Liver (tissue), 9 donors: ENCODE measurements around the gene ATP12A. TPM values are rescaled to one million over a fixed set of nuclear protein-coding genes. Genes with fewer than 3 reads are reported as not detected.

Source experiments
- DNase-seq: peaks from one replicate; pipeline ENCODE4 v3.0.0-alpha.2; 2017; ENCODE audit warnings: low spot score
- H3K27ac ChIP-seq, 2 donors: one replicate each; pipeline ENCODE4 v1.7.0; 2013; ENCODE audit warnings: inconsistent platforms in 2 of 2, low read length in 2 of 2, control low read depth in 1 of 2, low read depth in 1 of 2, mild to moderate bottlenecking in 1 of 2
- H3K27me3 ChIP-seq, 4 donors: one replicate each; pipeline versions ENCODE4 v1.6.1 to v1.7.0; 2013; ENCODE audit warnings: low read length in 3 of 4, inconsistent platforms in 1 of 4, mild to moderate bottlenecking in 1 of 4, moderate library complexity in 1 of 4; ENCODE audit not compliant: control insufficient read depth in 4 of 4, insufficient read depth in 4 of 4
- H3K36me3 ChIP-seq, 4 donors: one replicate each; pipeline versions ENCODE4 v1.6.1 to v1.7.0; 2013; ENCODE audit warnings: low read length in 3 of 4, mild to moderate bottlenecking in 3 of 4, low read depth in 1 of 4, moderate library complexity in 1 of 4; ENCODE audit not compliant: control insufficient read depth in 4 of 4, insufficient read depth in 3 of 4
- H3K4me1 ChIP-seq, 4 donors: one replicate each; pipeline versions ENCODE4 v1.6.1 to v1.7.0; 2013; ENCODE audit warnings: low read length in 3 of 4, mild to moderate bottlenecking in 3 of 4, moderate library complexity in 1 of 4; ENCODE audit not compliant: control insufficient read depth in 4 of 4, insufficient read depth in 4 of 4
- H3K4me3 ChIP-seq, 3 donors: one replicate each; pipeline versions ENCODE4 v1.6.1 to v1.7.0; 2013; ENCODE audit warnings: low read length in 3 of 3, control low read depth in 1 of 3, low read depth in 1 of 3, mild to moderate bottlenecking in 1 of 3
- H3K9ac ChIP-seq, 2 donors: one replicate each; pipeline ENCODE4 v1.7.0; 2013; ENCODE audit warnings: low read length in 2 of 2, mild to moderate bottlenecking in 2 of 2, moderate library complexity in 2 of 2, control low read depth in 1 of 2, low read depth in 1 of 2
- H3K9me3 ChIP-seq, 4 donors: one replicate each; pipeline versions ENCODE4 v1.6.1 to v1.7.0; 2013; ENCODE audit warnings: low read length in 3 of 4; ENCODE audit not compliant: control insufficient read depth in 4 of 4
- ATF3 ChIP-seq: IDR thresholded peaks from 2 replicates; pipeline ENCODE4 v1.6.1; 2016; ENCODE audit warnings: antibody characterized with exemption
- CTCF ChIP-seq: fragments of 150-350 bp; IDR thresholded peaks from 2 replicates; pipeline ENCODE4 v1.5.1; 2017; ENCODE audit warnings: improper control_type of control experiment, low read depth, low read length; ENCODE audit not compliant: missing input control
- EGR1 ChIP-seq, 2 donors: IDR thresholded peaks; 2 replicates each; pipeline ENCODE4 v1.6.1; 2016 to 2018; ENCODE audit warnings: antibody characterized with exemption in 2 of 2, low read depth in 2 of 2
- FOXA1 ChIP-seq: IDR thresholded peaks from 2 replicates; pipeline ENCODE4 v1.6.1; 2016; ENCODE audit warnings: antibody characterized with exemption
- FOXA2 ChIP-seq: IDR thresholded peaks from 2 replicates; pipeline ENCODE4 v1.6.1; 2016; ENCODE audit warnings: antibody characterized with exemption
- GABPA ChIP-seq, 2 donors: IDR thresholded peaks in 1 of 2; conservative IDR thresholded peaks in 1 of 2; 2 replicates each; pipeline ENCODE4 v1.6.1; 2016; ENCODE audit warnings: antibody characterized with exemption in 2 of 2, mild to moderate bottlenecking in 1 of 2, moderate library complexity in 1 of 2
- HNF4A ChIP-seq, 2 donors: conservative IDR thresholded peaks; 2 replicates each; pipeline ENCODE4 v1.6.1; 2016; ENCODE audit warnings: antibody characterized with exemption in 2 of 2, mild to moderate bottlenecking in 2 of 2
- HNF4G ChIP-seq: IDR thresholded peaks from 2 replicates; pipeline ENCODE4 v1.6.1; 2016; ENCODE audit warnings: antibody characterized with exemption
- JUND ChIP-seq, 2 donors: IDR thresholded peaks; 2 replicates each; pipeline ENCODE4 v1.6.1; 2016; ENCODE audit warnings: antibody characterized with exemption in 2 of 2
- NR2F2 ChIP-seq: IDR thresholded peaks from 2 replicates; pipeline ENCODE4 v1.6.1; 2016; ENCODE audit warnings: antibody characterized with exemption
- RAD21 ChIP-seq, 2 donors: IDR thresholded peaks; 2 replicates each; pipeline ENCODE4 v1.6.1; 2016; ENCODE audit warnings: antibody characterized with exemption in 2 of 2, mild to moderate bottlenecking in 2 of 2
- REST ChIP-seq: IDR thresholded peaks from 2 replicates; pipeline ENCODE4 v1.6.1; 2016; ENCODE audit warnings: antibody characterized with exemption, mild to moderate bottlenecking
- RXRA ChIP-seq, 2 donors: IDR thresholded peaks; 2 replicates each; pipeline ENCODE4 v1.6.1; 2017 to 2018; ENCODE audit warnings: antibody characterized with exemption in 2 of 2, mild to moderate bottlenecking in 1 of 2
- SP1 ChIP-seq: IDR thresholded peaks from 2 replicates; pipeline ENCODE4 v1.6.1; 2018; ENCODE audit warnings: antibody characterized with exemption, mild to moderate bottlenecking
- TAF1 ChIP-seq: conservative IDR thresholded peaks from 2 replicates; pipeline ENCODE4 v1.6.1; 2016; ENCODE audit warnings: antibody characterized with exemption, mild to moderate bottlenecking
- YY1 ChIP-seq: IDR thresholded peaks from 2 replicates; pipeline ENCODE4 v1.6.1; 2016; ENCODE audit warnings: antibody characterized with exemption, mild to moderate bottlenecking
- ZBTB33 ChIP-seq: IDR thresholded peaks from 2 replicates; pipeline ENCODE4 v1.6.1; 2016; ENCODE audit warnings: antibody characterized with exemption
- WGBS: extraction: QIAGEN DNeasy Blood & Tissue Kit; methylation state at CpG from one replicate; pipeline ENCODE4 v1.1.7; 2013; 5-methylcytosine and 5-hydroxymethylcytosine counted together
- polyA plus RNA-seq, 2 donors: library from polyadenylated mRNA; stranded (reverse) in 1 of 2; unstranded in 1 of 2; fragments of 200-250 nt in 1 of 2; fragments of >200 nt in 1 of 2; fragmentation: Nextera tagmentation in 1 of 2; extraction: Ambion mirVana in 1 of 2; gene quantifications; one replicate each; pipeline versions ENCODE4 v1.2.1 to v1.2.3, GENCODE V29; 2013 to 2015
- total RNA-seq, 2 donors: library from RNA; depleted of rRNA; stranded (reverse); fragments of >200 nt; gene quantifications; one replicate each; pipeline ENCODE4 v1.2.3, GENCODE V29; 2014
- TF ChIP-seq, protein P1 (sequence below): IDR thresholded peaks from 2 replicates; pipeline ENCODE4 v1.6.1; 2016; ENCODE audit warnings: antibody characterized with exemption
- donor health status: healthy.
- donor health status: healthy.
- donor health status: healthy.
- donor health status: healthy.
- donor health status: healthy.

The ATP12A gene
- total and polyA plus RNA-seq, 4 donors = under 0.01 TPM; not detected in 3

- DNase-seq = no peak
- Histone ChIP-seq H3K27ac (no peak overlapping the region), H3K9me3 (no peaks in the 10 kb centered on the region), H3K9ac (no peak overlapping the region), H3K4me3 (no peak overlapping the region), H3K36me3 (no peaks in the 10 kb centered on the region), H3K27me3 (no peaks in the 10 kb centered on the region), H3K4me1 (no peaks in the 10 kb centered on the region)
- TF ChIP-seq RAD21 (IDR thresholded peaks at IDR 0.05) (no peak), NR2F2 (no peak), JUND (IDR thresholded peaks at IDR 0.05) (no peak), FOXA2 (no peak), HNF4G (no peak), HNF4A (conservative IDR thresholded peaks at IDR 0.05) (no peak), REST (no peak), RXRA (IDR thresholded peaks at IDR 0.05) (no peak), ZBTB33 (no peak), FOXA1 (no peak), TAF1 (no peak), SP1 (no peak), YY1 (no peak), GABPA (IDR thresholded peaks at IDR 0.05 in 1 of 2, conservative IDR thresholded peaks at IDR 0.05 in 1 of 2) (no peak), CTCF (no peak), EGR1 (IDR thresholded peaks at IDR 0.05; ENCODE audit: low read depth in 2 of 2) (no peak)
- TF ChIP-seq, protein P1, sequence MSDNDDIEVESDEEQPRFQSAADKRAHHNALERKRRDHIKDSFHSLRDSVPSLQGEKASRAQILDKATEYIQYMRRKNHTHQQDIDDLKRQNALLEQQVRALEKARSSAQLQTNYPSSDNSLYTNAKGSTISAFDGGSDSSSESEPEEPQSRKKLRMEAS = no peak
- 73% methylated on average over 5 of the region's 5 CpGs for WGBS
Measured at GRCh38 chr13:24691381-24691780, 11.2 kb downstream of the ATP12A start.

DNA sequence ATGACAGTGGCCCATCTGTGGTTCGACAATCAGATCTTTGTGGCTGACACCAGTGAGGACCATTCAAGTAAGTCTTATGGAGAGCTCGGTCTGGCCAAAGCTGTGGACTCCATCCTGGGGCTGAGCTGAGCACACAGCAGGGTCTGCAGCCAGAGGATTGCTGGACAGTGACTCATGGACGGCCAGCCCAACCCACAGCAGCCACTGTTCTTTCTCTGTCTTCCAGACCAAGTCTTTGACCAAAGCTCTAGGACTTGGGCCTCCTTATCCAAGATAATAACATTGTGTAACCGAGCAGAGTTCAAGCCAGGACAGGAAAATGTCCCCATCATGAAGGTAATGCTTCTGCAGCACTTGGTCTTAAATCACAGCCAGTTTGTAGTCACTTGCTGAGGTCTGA lies 12.4 kb downstream of the ATP12A start:
- 48% methylated on average over 4 of the region's 4 CpGs for WGBS
- Histone ChIP-seq H3K36me3 (no peaks in the 10 kb centered on the region), H3K4me1 (no peaks in the 10 kb centered on the region), H3K27ac (no peak overlapping the region), H3K9ac (no peak overlapping the region), H3K4me3 (no peak overlapping the region), H3K9me3 (no peaks in the 10 kb centered on the region), H3K27me3 (no peaks in the 10 kb centered on the region)
- DNase-seq = no peak
- TF ChIP-seq ZBTB33 = no peak
- TF ChIP-seq REST = no peak
- no peak for TF ChIP-seq RAD21 (IDR thresholded peaks at IDR 0.05)
- TF ChIP-seq JUND (IDR thresholded peaks at IDR 0.05) = no peak
- no peak for TF ChIP-seq NR2F2
- no peak for TF ChIP-seq FOXA2
- TF ChIP-seq RXRA (IDR thresholded peaks at IDR 0.05) = no peak
- TF ChIP-seq ATF3 = no peak
- TF ChIP-seq SP1 = no peak
- TF ChIP-seq YY1 = no peak
- TF ChIP-seq EGR1 (IDR thresholded peaks at IDR 0.05; ENCODE audit: low read depth in 2 of 2) = no peak
- TF ChIP-seq TAF1 = no peak
- TF ChIP-seq, protein P1 = no peak
